Endothelial cell of umbilical vein (primary cell): ENCODE results near the gene ARHGAP32. TPM values are rescaled to one million over a fixed set of nuclear protein-coding genes. Genes with fewer than 3 reads are reported as not detected.

Experiments used
- BruUV-seq: library from RNA; stranded (reverse); fragments of 400-500 nt; replicated peaks from 2 replicates; lab custom pipeline; 2021; lab: Mats Ljungman, UMichigan
- CTCF ChIA-PET: fragments of 300-600, 350-600 bp; sonication (Branson Sonifier 250); formaldehyde crosslinking; loops from one replicate; lab custom pipeline; 2021; ENCODE audit warnings: antibody characterized with exemption, inconsistent platforms; lab: Charles Lee
- POLR2A ChIA-PET: fragments of 300-600, 350-600 bp; sonication (Branson Sonifier 250); formaldehyde crosslinking; loops from one replicate; lab custom pipeline; 2021; ENCODE audit warnings: antibody characterized with exemption, inconsistent platforms; lab: Charles Lee
- DNase-seq: peaks from one replicate; pipeline ENCODE4 v3.0.0-alpha.2; 2011; ENCODE audit warnings: low read depth, low spot score
- FAIRE-seq: peaks from 2 replicates; lab custom pipeline; 2011; peaks lifted over from hg19 to GRCh38; lab: Jason Lieb, UNC
- H2AFZ ChIP-seq: 2 replicates; pipeline ENCODE4 v1.6.0; 2012; ENCODE audit warnings: low read depth, low read length, control low read depth, inconsistent platforms
- H3K27ac ChIP-seq: 2 replicates; pipeline ENCODE4 v1.5.1; 2011; ENCODE audit warnings: low read depth, mild to moderate bottlenecking, control low read depth, low read length, moderate library complexity; ENCODE audit not compliant: insufficient read depth
- H3K27me3 ChIP-seq, 2 experiments: 2 replicates each; pipeline versions ENCODE4 v1.6.0 to v1.6.1; 2011; ENCODE audit warnings: low read length in 2 of 2, mixed read lengths in 1 of 2; ENCODE audit not compliant: control insufficient read depth in 2 of 2, insufficient read depth in 2 of 2
- H3K36me3 ChIP-seq, 2 experiments: 2 replicates in 1 of 2; 3 replicates in 1 of 2; pipeline ENCODE4 v1.5.1; 2011; ENCODE audit warnings: low read length in 2 of 2, mild to moderate bottlenecking in 1 of 2, moderate library complexity in 1 of 2; ENCODE audit not compliant: control insufficient read depth in 2 of 2, insufficient read depth in 2 of 2; ENCODE audit errors: extremely low read depth in 1 of 2
- H3K4me1 ChIP-seq: 3 replicates; pipeline ENCODE4 v1.5.1; 2011; ENCODE audit warnings: mild to moderate bottlenecking, low read length; ENCODE audit not compliant: control insufficient read depth, insufficient read depth; ENCODE audit errors: extremely low read depth
- H3K4me2 ChIP-seq: 2 replicates; pipeline ENCODE4 v1.6.1; 2011; ENCODE audit warnings: low read length, control low read depth, mixed read lengths; ENCODE audit not compliant: insufficient read depth
- H3K4me3 ChIP-seq, 3 experiments: fragments of 200-600 bp in 1 of 3; sonication (generic), shearing (Covaris generic) in 1 of 3; replicated peaks in 1 of 3; 2 replicates each; pipeline ENCODE4 v1.5.1; 2011 to 2016; ENCODE audit warnings: control low read depth in 3 of 3, low read length in 3 of 3, mild to moderate bottlenecking in 2 of 3, inconsistent platforms in 1 of 3, low read depth in 1 of 3, moderate library complexity in 1 of 3; ENCODE audit not compliant: insufficient read depth in 1 of 3
- H3K79me2 ChIP-seq: 2 replicates; pipeline ENCODE4 v1.6.0; 2012; ENCODE audit warnings: low read length, inconsistent platforms; ENCODE audit not compliant: control insufficient read depth, insufficient read depth
- H3K9ac ChIP-seq: replicated peaks from 2 replicates; pipeline ENCODE3; 2011; ENCODE audit warnings: low read length, control low read depth; ENCODE audit not compliant: insufficient read depth; ENCODE audit errors: extremely low read depth
- H3K9me1 ChIP-seq: replicated peaks from 3 replicates; pipeline ENCODE4 v1.6.0; 2011; ENCODE audit warnings: mild to moderate bottlenecking, low read length; ENCODE audit not compliant: control insufficient read depth, insufficient read depth; ENCODE audit errors: extremely low read depth
- H3K9me3 ChIP-seq: replicated peaks from 2 replicates; pipeline ENCODE4 v1.5.1; 2012; ENCODE audit warnings: low read length, inconsistent platforms; ENCODE audit not compliant: control insufficient read depth, insufficient read depth
- H4K20me1 ChIP-seq: replicated peaks from 2 replicates; pipeline ENCODE3; 2011; ENCODE audit warnings: mild to moderate bottlenecking, low read length; ENCODE audit not compliant: control insufficient read depth, insufficient read depth; ENCODE audit errors: extremely low read depth
- CTCF ChIP-seq, 2 donors: IDR thresholded peaks; 1 replicate in 1 of 2; 2 replicates in 1 of 2; pipeline ENCODE4 v1.5.1; 2011; ENCODE audit warnings: low read length in 2 of 2, mild to moderate bottlenecking in 2 of 2, moderate library complexity in 2 of 2, control low read depth in 1 of 2, inconsistent platforms in 1 of 2, low read depth in 1 of 2; ENCODE audit not compliant: insufficient read depth in 1 of 2; ENCODE audit errors: extremely low read depth in 1 of 2
- EZH2 ChIP-seq: IDR thresholded peaks from 2 replicates; pipeline ENCODE4 v1.6.1; 2012; ENCODE audit warnings: borderline replicate concordance, low read depth, mild to moderate bottlenecking, moderate library complexity, low read length, inconsistent platforms; ENCODE audit not compliant: severe bottlenecking
- FOS ChIP-seq: IDR thresholded peaks from 2 replicates; pipeline ENCODE4 v1.6.1; 2011; ENCODE audit warnings: mild to moderate bottlenecking, low read length, moderate library complexity, borderline replicate concordance; ENCODE audit not compliant: insufficient read depth
- GATA2 ChIP-seq: IDR thresholded peaks from 2 replicates; pipeline ENCODE4 v1.7.0; 2011; ENCODE audit warnings: low read depth, mild to moderate bottlenecking, moderate library complexity, mixed read lengths, low read length; ENCODE audit not compliant: insufficient read length, insufficient read depth
- JUN ChIP-seq: IDR thresholded peaks from 2 replicates; pipeline ENCODE4 v1.6.1; 2011; ENCODE audit warnings: borderline replicate concordance, low read depth; ENCODE audit not compliant: insufficient read length, insufficient read depth
- MAX ChIP-seq: IDR thresholded peaks from 2 replicates; pipeline ENCODE4 v1.6.1; 2011; ENCODE audit not compliant: insufficient read depth, insufficient read length
- MYC ChIP-seq: IDR thresholded peaks from one replicate; pipeline ENCODE4 v1.6.1; 2011; ENCODE audit warnings: mild to moderate bottlenecking, low read depth, low read length
- POLR2A ChIP-seq: IDR thresholded peaks from 2 replicates; pipeline ENCODE4 v1.6.1; 2012; ENCODE audit warnings: low read depth, mild to moderate bottlenecking, control low read depth, low read length
- POLR2AphosphoS5 ChIP-seq: IDR thresholded peaks from 2 replicates; pipeline ENCODE4 v1.6.1; 2012; ENCODE audit warnings: low read depth, mild to moderate bottlenecking, control low read depth, low read length, moderate library complexity; ENCODE audit not compliant: insufficient read depth
- dilution Hi-C: fragments of 300-500 bp; cut with MboI; formaldehyde crosslinking; loops from one replicate; pipeline ENCODE4 v1.15.0; 2019; ENCODE audit warnings: low sequenced_read_pairs; ENCODE audit not compliant: extremely low pct_ligation_motif_present
- intact Hi-C: fragments of 100-400 bp; cut with micrococcal nuclease; formaldehyde crosslinking; loops from one replicate; pipeline ENCODE4 v1.10.0; 2022
- polyA plus RNA-seq, 4 experiments: library from polyadenylated mRNA; depleted of rRNA in 3 of 4; stranded (reverse) in 3 of 4; unstranded in 1 of 4; fragments of >200 nt; gene quantifications; 2 replicates each; pipeline versions ENCODE4 v1.2.1 to v1.2.3, GENCODE V29; 2011 to 2012; ENCODE audit warnings: missing spikeins in 1 of 4
- total RNA-seq: library from RNA; stranded (reverse); gene quantifications from 2 replicates; pipeline ENCODE4 v1.2.3, GENCODE V29; 2021

Gene ARHGAP32
- total and polyA plus RNA-seq, 2 donors (not counting 3 experiments of a cell fraction or from before 2014, with no cell fraction given): 3.4 to 9.1 TPM

- no TSS peak for BruUV-seq
- no peaks in the 10 kb centered on the region for H3K9me3 ChIP-seq
- no peak for DNase-seq
- H3K4me3 ChIP-seq: no peak overlapping the region
- no peaks in the 10 kb centered on the region for H3K9me1 ChIP-seq
- no peaks in the 10 kb centered on the region for H4K20me1 ChIP-seq
- H3K27me3 ChIP-seq: peaks cover 0 to 2% of the 10 kb centered on the region in 2 experiments
- no peak overlapping the region for H2AFZ ChIP-seq
- FAIRE-seq: no peak
- ChIA-PET POLR2A (no interaction called here), CTCF (interaction anchor here (0.9 to 7.4 kb wide), 4 partner anchors 10 to 55 kb away, joined by 3 to 43 read pairs (median 7); no protein-coding TSS in a partner anchor)
- H3K9ac ChIP-seq: no peak overlapping the region
- H3K79me2 ChIP-seq: no peaks in the 10 kb centered on the region
- no peaks in the 10 kb centered on the region for H3K36me3 ChIP-seq
- H3K27ac ChIP-seq: no peak overlapping the region
- dilution Hi-C loops: no loop called here
- TF ChIP-seq GATA2 (no peak), MYC (no peak), CTCF (IDR thresholded peaks at IDR 0.05; ENCODE audit: extremely low read depth in 1 of 2, insufficient read depth in 1 of 2, low read depth in 1 of 2, low read length in 2 of 2) (no peak), POLR2AphosphoS5 (no peak), FOS (no peak), POLR2A (no peak), EZH2 (no peak), MAX (no peak), JUN (no peak)
- intact Hi-C loops: no loop called here
- H3K4me2 ChIP-seq: no peak overlapping the region
- H3K4me1 ChIP-seq: no peaks in the 10 kb centered on the region
These were observed 251.5 kb downstream of the ARHGAP32 start for GRCh38 chr11:128940603-128941002.
